Neural progenitor cell (in vitro differentiated cells): ENCODE measurements around the gene CEP55.

Source experiments
- CTCF ChIP-seq: fragments of 200-600 bp; sonication (generic); IDR thresholded peaks from 2 replicates; pipeline ENCODE4 v1.5.1; 2017; ENCODE audit warnings: antibody characterized with exemption, mild to moderate bottlenecking
- EZH2 ChIP-seq: fragments of 200-600 bp; sonication (generic); IDR thresholded peaks from 2 replicates; pipeline ENCODE4 v1.6.1; 2017; ENCODE audit warnings: antibody characterized with exemption, mild to moderate bottlenecking, moderate library complexity
- EZH2phosphoT487 ChIP-seq: fragments of 200-600 bp; sonication (generic); IDR thresholded peaks from 2 replicates; pipeline ENCODE4 v1.6.1; 2017; ENCODE audit warnings: antibody characterized with exemption

GRCh38 chr10:93512565-93512964 lies 16.2 kb downstream of the CEP55 start:
- no peak for TF ChIP-seq CTCF
- TF ChIP-seq EZH2 = no peak
- no peak for TF ChIP-seq EZH2phosphoT487
